ENCODE data around the gene C6orf132. TPM values are rescaled to one million over a fixed set of nuclear protein-coding genes. Genes with fewer than 3 reads are reported as not detected.

Gene C6orf132
- total RNA-seq, 2 donors from 2014 or later: 23.4 to 24.4 TPM

DNA sequence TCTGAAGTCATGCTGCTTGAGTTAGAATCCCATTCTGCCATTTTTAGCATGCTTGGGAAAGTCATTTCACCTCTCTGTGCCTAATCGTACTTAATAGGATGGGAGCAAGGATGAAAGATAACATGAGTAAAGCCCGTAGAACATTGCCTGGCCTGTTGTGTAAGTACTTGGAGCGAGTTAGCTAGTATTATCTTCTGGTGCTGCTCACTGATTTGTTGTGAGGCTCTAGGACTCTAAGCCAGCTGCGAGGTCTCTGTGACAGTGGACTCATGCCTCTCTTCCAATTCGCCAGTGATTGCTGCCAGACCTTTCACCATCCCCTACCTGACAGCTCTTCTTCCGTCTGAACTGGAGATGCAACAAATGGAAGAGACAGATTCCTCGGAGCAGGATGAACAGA is 74.2 kb downstream of the C6orf132 start:
- Mint-ChIP-seq H3K27ac (no peak overlapping the region), H3K9me3 (no peaks in the 10 kb centered on the region), H3K27me3 (ENCODE audit: insufficient read depth) (no peaks in the 10 kb centered on the region), H3K36me3 (ENCODE audit: low read depth) (peaks cover 27% of the 10 kb centered on the region), H3K4me3 (no peak overlapping the region), H3K4me1 (no peaks in the 10 kb centered on the region)
- H3K4me1 ChIP-seq (ENCODE audit: control insufficient read depth, insufficient read depth, low read length): no peaks in the 10 kb centered on the region
- H3K9ac ChIP-seq (ENCODE audit: extremely low read depth, low read length, poor library complexity, severe bottlenecking): no peak overlapping the region
- WGBS, 2 experiments (ENCODE audit: insufficient coverage in 1 of 2, insufficient read length in 1 of 2): 95 to 96% methylated on average over 5 to 7 of the region's 7 CpGs
- DNase-seq: no peak
- no peak overlapping the region for H3K27ac ChIP-seq (ENCODE audit: low read depth, low read length)
- H3K4me3 ChIP-seq (ENCODE audit: low read length): no peak overlapping the region
- no peaks in the 10 kb centered on the region for H3K9me3 ChIP-seq (ENCODE audit: control insufficient read depth, low read length)
- no peaks in the 10 kb centered on the region for H3K27me3 ChIP-seq (ENCODE audit: control insufficient read depth, insufficient read depth, low read length, poor library complexity, severe bottlenecking)
- peaks cover 57% of the 10 kb centered on the region for H3K36me3 ChIP-seq (ENCODE audit: control insufficient read depth, insufficient read depth, low read length)
- TF ChIP-seq, protein P1, sequence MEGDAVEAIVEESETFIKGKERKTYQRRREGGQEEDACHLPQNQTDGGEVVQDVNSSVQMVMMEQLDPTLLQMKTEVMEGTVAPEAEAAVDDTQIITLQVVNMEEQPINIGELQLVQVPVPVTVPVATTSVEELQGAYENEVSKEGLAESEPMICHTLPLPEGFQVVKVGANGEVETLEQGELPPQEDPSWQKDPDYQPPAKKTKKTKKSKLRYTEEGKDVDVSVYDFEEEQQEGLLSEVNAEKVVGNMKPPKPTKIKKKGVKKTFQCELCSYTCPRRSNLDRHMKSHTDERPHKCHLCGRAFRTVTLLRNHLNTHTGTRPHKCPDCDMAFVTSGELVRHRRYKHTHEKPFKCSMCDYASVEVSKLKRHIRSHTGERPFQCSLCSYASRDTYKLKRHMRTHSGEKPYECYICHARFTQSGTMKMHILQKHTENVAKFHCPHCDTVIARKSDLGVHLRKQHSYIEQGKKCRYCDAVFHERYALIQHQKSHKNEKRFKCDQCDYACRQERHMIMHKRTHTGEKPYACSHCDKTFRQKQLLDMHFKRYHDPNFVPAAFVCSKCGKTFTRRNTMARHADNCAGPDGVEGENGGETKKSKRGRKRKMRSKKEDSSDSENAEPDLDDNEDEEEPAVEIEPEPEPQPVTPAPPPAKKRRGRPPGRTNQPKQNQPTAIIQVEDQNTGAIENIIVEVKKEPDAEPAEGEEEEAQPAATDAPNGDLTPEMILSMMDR (conservative IDR thresholded peaks at IDR 0.05): no peak

DNA sequence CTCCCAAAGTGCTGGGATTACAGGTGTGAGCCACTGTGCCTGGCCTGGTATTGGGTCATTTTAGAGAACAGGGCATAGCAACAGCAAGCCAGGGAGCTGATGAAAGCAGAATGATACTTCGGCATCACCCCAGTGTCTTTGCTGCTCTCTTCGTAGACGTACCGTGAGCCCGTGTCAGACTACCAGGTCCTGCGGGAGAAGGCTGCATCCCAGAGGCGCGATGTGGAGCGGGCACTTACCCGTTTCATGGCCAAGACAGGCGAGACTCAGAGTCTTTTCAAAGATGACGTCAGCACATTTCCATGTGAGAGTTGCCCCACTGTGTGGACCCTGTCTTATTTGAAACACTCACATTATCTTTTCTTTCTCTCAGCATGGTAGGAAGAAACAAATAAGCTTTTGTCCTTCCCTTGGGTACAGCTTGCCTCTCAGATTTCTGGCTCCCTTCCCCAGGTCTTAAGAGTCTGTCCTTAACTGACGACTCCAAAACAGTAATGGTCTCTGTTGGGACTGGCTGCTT is 76.2 kb downstream of the C6orf132 start:
- Histone ChIP-seq H3K27ac (ENCODE audit: low read depth, low read length) (no peak overlapping the region), H3K9ac (ENCODE audit: extremely low read depth, low read length, poor library complexity, severe bottlenecking) (no peak overlapping the region), H3K36me3 (ENCODE audit: control insufficient read depth, insufficient read depth, low read length) (peaks cover 59% of the 10 kb centered on the region), H3K27me3 (ENCODE audit: control insufficient read depth, insufficient read depth, low read length, poor library complexity, severe bottlenecking) (no peaks in the 10 kb centered on the region), H3K9me3 (ENCODE audit: control insufficient read depth, low read length) (peaks cover 9% of the 10 kb centered on the region), H3K4me3 (ENCODE audit: low read length) (no peak overlapping the region), H3K4me1 (ENCODE audit: control insufficient read depth, insufficient read depth, low read length) (no peaks in the 10 kb centered on the region)
- no peak overlapping the region for H3K4me3 Mint-ChIP-seq
- H3K36me3 Mint-ChIP-seq (ENCODE audit: low read depth): peaks cover 28% of the 10 kb centered on the region
- H3K27ac Mint-ChIP-seq: no peak overlapping the region
- no peaks in the 10 kb centered on the region for H3K27me3 Mint-ChIP-seq (ENCODE audit: insufficient read depth)
- 94 to 98% methylated on average over 13 of the region's 13 CpGs for WGBS, 2 experiments (ENCODE audit: insufficient coverage in 1 of 2, insufficient read length in 1 of 2)
- DNase-seq: no peak
- TF ChIP-seq, protein P1 (conservative IDR thresholded peaks at IDR 0.05): no peak
- no peaks in the 10 kb centered on the region for H3K9me3 Mint-ChIP-seq
- no peaks in the 10 kb centered on the region for H3K4me1 Mint-ChIP-seq

- Mint-ChIP-seq H3K36me3 (ENCODE audit: low read depth) (peaks cover 76% of the 10 kb centered on the region), H3K4me3 (no peak overlapping the region)
- DNase-seq: no peak
Observed at GRCh38 chr6:42059743-42060142, 82.7 kb downstream of the C6orf132 start.

More at GRCh38 chr6:42059743-42060142, 82.7 kb downstream of the C6orf132 start:
- H3K36me3 ChIP-seq (ENCODE audit: control insufficient read depth, insufficient read depth, low read length): peaks cover 76% of the 10 kb centered on the region
- H3K4me1 ChIP-seq (ENCODE audit: control insufficient read depth, insufficient read depth, low read length): no peaks in the 10 kb centered on the region
- H3K27ac ChIP-seq (ENCODE audit: low read depth, low read length): no peak overlapping the region
- no peak overlapping the region for H3K27ac Mint-ChIP-seq
- H3K27me3 Mint-ChIP-seq (ENCODE audit: insufficient read depth): no peaks in the 10 kb centered on the region
- H3K4me1 Mint-ChIP-seq: no peaks in the 10 kb centered on the region
- peaks cover 7% of the 10 kb centered on the region for H3K9me3 Mint-ChIP-seq
- WGBS, 2 experiments (ENCODE audit: insufficient coverage in 1 of 2, insufficient read length in 1 of 2): 92 to 100% methylated on average over 5 of the region's 5 CpGs
- TF ChIP-seq, protein P1 (conservative IDR thresholded peaks at IDR 0.05): no peak
- no peaks in the 10 kb centered on the region for H3K27me3 ChIP-seq (ENCODE audit: control insufficient read depth, insufficient read depth, low read length, poor library complexity, severe bottlenecking)
- H3K4me3 ChIP-seq (ENCODE audit: low read length): no peak overlapping the region
- no peak overlapping the region for H3K9ac ChIP-seq (ENCODE audit: extremely low read depth, low read length, poor library complexity, severe bottlenecking)
- peaks cover 25% of the 10 kb centered on the region for H3K9me3 ChIP-seq (ENCODE audit: control insufficient read depth, low read length)
